GM19397 (cell line): ENCODE measurements around the gene LCMT1.
"Not testable (repeated sequence)": the region's sequence is repeated elsewhere in the genome, so short reads cannot be mapped to it uniquely, and the experiment has no call there.

Experiments
- ATAC-seq: cut with Tn5 transposase; IDR thresholded peaks from one replicate; pipeline ENCODE4 v1.9.1; 2021; ENCODE audit warnings: mild to moderate bottlenecking, moderate library complexity; ENCODE audit not compliant: unreplicated experiment

LCMT1 gene

GRCh38 chr16:25111403-25112166 lies at the start of gene LCMT1:
TSS of gene LCMT1 (plus strand) at chr16:25111742. CDS start at chr16:25111884, 142 bp downstream.
- ATAC-seq, result peak; percentile 95

- ATAC-seq, result no peak
Measured at GRCh38 chr16:25063102-25063501, 48.4 kb upstream of the LCMT1 start.

- ATAC-seq, result no peak
Measured at GRCh38 chr16:25063865-25064264, 47.7 kb upstream of the LCMT1 start.

- ATAC-seq, result not testable (repeated sequence)
Measured at GRCh38 chr16:25064281-25064680, 47.3 kb upstream of the LCMT1 start.

GRCh38 chr16:25064937-25065336 lies 46.6 kb upstream of the LCMT1 start:
- ATAC-seq, result no peak

- no peak for ATAC-seq
Measured at GRCh38 chr16:25065899-25066298, 45.6 kb upstream of the LCMT1 start.

- ATAC-seq, result peak; percentile 5
Measured at GRCh38 chr16:25066426-25066746, 45.2 kb upstream of the LCMT1 start.

- peak; percentile 86 for ATAC-seq
Measured at GRCh38 chr16:25066747-25067631, 44.6 kb upstream of the LCMT1 start.

- ATAC-seq, result no peak
Measured at GRCh38 chr16:25073854-25074253, 37.7 kb upstream of the LCMT1 start.

GRCh38 chr16:25078386-25078978 lies 33.1 kb upstream of the LCMT1 start:
- no peak for ATAC-seq

GRCh38 chr16:25079637-25080378 lies 31.7 kb upstream of the LCMT1 start:
- ATAC-seq, result no peak

GRCh38 chr16:25080420-25081131 lies 31.0 kb upstream of the LCMT1 start:
- ATAC-seq, result no peak

- no peak for ATAC-seq
Measured at GRCh38 chr16:25081702-25082101, 29.8 kb upstream of the LCMT1 start.

GRCh38 chr16:25083065-25083464 lies 28.5 kb upstream of the LCMT1 start:
- no peak for ATAC-seq

GRCh38 chr16:25083701-25084100 lies 27.8 kb upstream of the LCMT1 start:
- ATAC-seq, result no peak

- no peak for ATAC-seq
Measured at GRCh38 chr16:25084797-25085196, 26.7 kb upstream of the LCMT1 start.

GRCh38 chr16:25087761-25088160 lies 23.8 kb upstream of the LCMT1 start:
- ATAC-seq, result no peak

GRCh38 chr16:25089351-25089750 lies 22.2 kb upstream of the LCMT1 start:
- no peak for ATAC-seq

GRCh38 chr16:25092441-25092840 lies 19.1 kb upstream of the LCMT1 start:
- ATAC-seq, result no peak
